ENCODE results near the gene ETV7. TPM values are rescaled to one million over a fixed set of nuclear protein-coding genes. Genes with fewer than 3 reads are reported as not detected.

ETV7 gene
- total RNA-seq: under 1 TPM; 0.44 to 0.98 (median 0.80) TPM

DNA sequence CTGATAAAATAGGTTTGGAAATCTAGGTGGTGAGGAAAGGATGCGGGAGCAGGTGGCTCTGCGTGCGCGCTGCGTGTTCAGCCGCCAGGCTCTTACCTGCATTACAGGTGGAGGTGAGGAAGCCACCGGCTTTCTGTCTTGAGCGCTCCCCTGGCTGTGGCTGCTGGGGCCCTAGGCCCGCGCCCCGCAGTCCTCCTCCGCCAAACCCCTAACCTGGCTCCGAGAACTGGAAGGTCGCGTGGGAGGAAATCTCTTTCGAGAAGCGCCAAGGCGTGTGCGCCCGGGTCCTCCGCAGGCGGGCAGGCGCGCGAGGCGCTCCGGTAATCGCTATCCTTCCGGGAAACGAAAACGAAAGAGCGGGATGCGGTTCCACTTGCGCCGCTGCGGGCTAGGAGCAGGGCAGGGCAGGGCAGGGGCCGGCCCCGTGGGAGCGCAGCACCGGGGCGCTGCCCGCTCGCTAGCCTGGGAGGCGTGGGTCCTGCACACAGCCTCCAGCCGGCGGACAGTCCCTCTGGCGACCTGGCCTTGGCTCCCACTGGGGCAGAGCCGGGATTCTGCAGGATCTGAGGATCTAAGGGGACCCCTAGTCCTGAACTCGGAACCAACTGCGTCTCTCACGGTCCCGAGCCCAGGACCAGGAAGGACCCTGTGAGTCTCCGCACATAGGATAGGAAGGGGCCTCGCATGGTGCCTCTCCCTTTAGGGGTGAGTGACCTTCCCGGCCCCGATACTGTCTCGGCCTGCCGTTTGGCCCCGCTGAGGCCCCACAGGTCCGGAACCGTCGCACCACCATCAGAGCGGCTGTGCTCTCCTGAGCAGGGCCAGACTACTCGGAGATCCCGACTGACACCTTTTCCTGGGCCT, at the start of gene ETV7:
ETV7 (minus strand) TSS at position 230 of the 864 bp plus-strand sequence; CDS start at position 102, 128 bp downstream.
- no peak for DNase-seq (ENCODE audit: low spot score in 2 of 2)

DNA sequence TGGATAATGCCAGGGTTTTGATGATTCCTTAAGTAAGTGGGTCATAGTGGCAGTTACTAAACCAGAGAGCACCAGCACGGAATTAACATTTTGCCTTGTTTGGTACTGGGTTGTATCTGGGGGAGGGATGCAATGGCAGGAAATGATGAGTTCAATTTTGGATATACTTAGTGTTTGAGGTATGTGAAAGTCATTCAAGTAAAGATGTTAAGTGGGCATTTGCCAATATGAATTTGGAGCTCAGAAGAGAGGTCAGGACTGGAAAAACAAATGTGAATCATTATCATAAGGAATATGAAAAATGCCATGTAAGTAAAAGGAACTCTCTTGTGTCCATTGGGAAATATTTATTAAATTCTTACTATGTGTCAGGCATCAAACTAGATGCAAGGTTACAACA, 49.0 kb upstream of the ETV7 start:
- TF ChIP-seq, protein P1, sequence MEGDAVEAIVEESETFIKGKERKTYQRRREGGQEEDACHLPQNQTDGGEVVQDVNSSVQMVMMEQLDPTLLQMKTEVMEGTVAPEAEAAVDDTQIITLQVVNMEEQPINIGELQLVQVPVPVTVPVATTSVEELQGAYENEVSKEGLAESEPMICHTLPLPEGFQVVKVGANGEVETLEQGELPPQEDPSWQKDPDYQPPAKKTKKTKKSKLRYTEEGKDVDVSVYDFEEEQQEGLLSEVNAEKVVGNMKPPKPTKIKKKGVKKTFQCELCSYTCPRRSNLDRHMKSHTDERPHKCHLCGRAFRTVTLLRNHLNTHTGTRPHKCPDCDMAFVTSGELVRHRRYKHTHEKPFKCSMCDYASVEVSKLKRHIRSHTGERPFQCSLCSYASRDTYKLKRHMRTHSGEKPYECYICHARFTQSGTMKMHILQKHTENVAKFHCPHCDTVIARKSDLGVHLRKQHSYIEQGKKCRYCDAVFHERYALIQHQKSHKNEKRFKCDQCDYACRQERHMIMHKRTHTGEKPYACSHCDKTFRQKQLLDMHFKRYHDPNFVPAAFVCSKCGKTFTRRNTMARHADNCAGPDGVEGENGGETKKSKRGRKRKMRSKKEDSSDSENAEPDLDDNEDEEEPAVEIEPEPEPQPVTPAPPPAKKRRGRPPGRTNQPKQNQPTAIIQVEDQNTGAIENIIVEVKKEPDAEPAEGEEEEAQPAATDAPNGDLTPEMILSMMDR (IDR thresholded peaks at IDR 0.05): no peak
- TF ChIP-seq POLR2A (IDR thresholded peaks at IDR 0.05) (no peak), POLR2AphosphoS5 (IDR thresholded peaks at IDR 0.05) (no peak)
- Histone ChIP-seq H3K4me3 (no peak overlapping the region), H3K36me3 (no peaks in the 10 kb centered on the region), H3K9me3 (no peaks in the 10 kb centered on the region), H3K27ac (no peak overlapping the region), H3K27me3 (no peaks in the 10 kb centered on the region), H3K4me1 (no peaks in the 10 kb centered on the region)
- intact Hi-C loops (cut with DNase I; ENCODE audit: low total_unique reads): no loop called here
- DNase-seq (ENCODE audit: low spot score in 2 of 2): no peak

More for the DNA sequence above, at the start of gene ETV7:
- H3K9me3 ChIP-seq: no peaks in the 10 kb centered on the region
- H3K4me3 ChIP-seq: peak within 1 kb of the TSS; percentile 62 to 68 (median 64)
- H3K27ac ChIP-seq: peak within 1 kb of the TSS in 1 of 2 donors; percentile 37
- H3K4me1 ChIP-seq: no peaks in the 10 kb centered on the region
- intact Hi-C loops (cut with DNase I; ENCODE audit: low total_unique reads): no loop called here
- no peaks in the 10 kb centered on the region for H3K27me3 ChIP-seq
- TF ChIP-seq, protein P1 (IDR thresholded peaks at IDR 0.05): no peak
- TF ChIP-seq POLR2A (IDR thresholded peaks at IDR 0.05) (no peak), POLR2AphosphoS5 (IDR thresholded peaks at IDR 0.05) (no peak)
- H3K36me3 ChIP-seq: no peaks in the 10 kb centered on the region

DNA sequence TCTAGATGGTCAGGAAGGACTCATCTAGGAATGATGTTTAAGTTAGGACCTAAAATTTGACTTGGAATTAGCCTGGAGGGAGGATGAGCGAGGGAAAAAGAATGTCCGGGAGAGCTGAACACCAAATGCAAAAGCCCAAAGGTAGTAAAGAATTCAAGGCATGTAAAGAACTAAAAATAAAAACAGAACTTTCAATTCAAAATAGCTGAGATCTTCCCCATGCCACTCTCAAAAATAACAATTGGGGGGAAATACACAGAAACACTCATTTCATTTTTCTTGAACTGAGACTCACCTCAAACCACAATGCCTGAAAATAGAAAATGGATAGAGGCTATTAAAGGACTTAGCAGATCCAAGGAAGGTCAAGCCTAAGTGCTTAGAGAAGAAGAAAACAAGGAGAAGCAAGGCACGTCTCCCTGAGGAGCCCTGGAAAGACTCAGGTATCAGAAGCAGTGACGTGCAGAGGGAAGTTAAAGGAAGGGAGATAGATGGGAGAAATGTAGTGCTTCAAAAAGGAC, 44.7 kb upstream of the ETV7 start:
- intact Hi-C loops (cut with DNase I; ENCODE audit: low total_unique reads): loop anchor here (5.0 kb wide), 1 partner anchor 170 kb away; no protein-coding TSS in a partner anchor
- H3K4me3 ChIP-seq: no peak overlapping the region
- H3K4me1 ChIP-seq: no peaks in the 10 kb centered on the region
- H3K36me3 ChIP-seq: no peaks in the 10 kb centered on the region
- no peaks in the 10 kb centered on the region for H3K9me3 ChIP-seq
- no peak overlapping the region for H3K27ac ChIP-seq
- no peak for TF ChIP-seq POLR2AphosphoS5 (IDR thresholded peaks at IDR 0.05)
- TF ChIP-seq POLR2A (IDR thresholded peaks at IDR 0.05): no peak
- TF ChIP-seq, protein P1 (IDR thresholded peaks at IDR 0.05): no peak
- no peak for DNase-seq (ENCODE audit: low spot score in 2 of 2)
- H3K27me3 ChIP-seq: no peaks in the 10 kb centered on the region

DNA sequence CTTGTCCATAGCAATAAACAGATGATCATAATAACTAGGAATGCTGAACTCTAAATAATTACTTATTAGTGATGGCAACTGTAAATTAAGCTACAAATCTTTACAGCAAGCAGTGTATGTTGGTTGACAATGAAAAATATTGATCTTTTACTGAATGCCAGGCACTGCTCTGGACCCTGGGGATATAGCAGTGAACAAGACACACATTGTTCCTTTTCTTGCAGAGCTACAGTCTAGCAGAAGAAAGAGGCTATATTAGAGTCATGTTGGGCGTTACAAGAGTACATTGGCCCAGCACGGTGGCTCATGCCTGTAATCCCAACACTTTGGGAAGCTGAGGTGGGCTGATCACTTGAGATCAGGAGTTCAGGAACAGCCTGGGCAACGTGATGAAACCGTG, 43.7 kb upstream of the ETV7 start:
- no peaks in the 10 kb centered on the region for H3K4me1 ChIP-seq
- H3K36me3 ChIP-seq: no peaks in the 10 kb centered on the region
- intact Hi-C loops (cut with DNase I; ENCODE audit: low total_unique reads): loop anchor here (5.0 kb wide), 1 partner anchor 169 kb away; no protein-coding TSS in a partner anchor
- H3K4me3 ChIP-seq: no peak overlapping the region
- no peak for TF ChIP-seq POLR2A (IDR thresholded peaks at IDR 0.05)
- TF ChIP-seq POLR2AphosphoS5 (IDR thresholded peaks at IDR 0.05): no peak
- TF ChIP-seq, protein P1 (IDR thresholded peaks at IDR 0.05): no peak
- H3K27ac ChIP-seq: no peak overlapping the region
- no peak for DNase-seq (ENCODE audit: low spot score in 2 of 2)
- no peaks in the 10 kb centered on the region for H3K9me3 ChIP-seq
- H3K27me3 ChIP-seq: no peaks in the 10 kb centered on the region

DNA sequence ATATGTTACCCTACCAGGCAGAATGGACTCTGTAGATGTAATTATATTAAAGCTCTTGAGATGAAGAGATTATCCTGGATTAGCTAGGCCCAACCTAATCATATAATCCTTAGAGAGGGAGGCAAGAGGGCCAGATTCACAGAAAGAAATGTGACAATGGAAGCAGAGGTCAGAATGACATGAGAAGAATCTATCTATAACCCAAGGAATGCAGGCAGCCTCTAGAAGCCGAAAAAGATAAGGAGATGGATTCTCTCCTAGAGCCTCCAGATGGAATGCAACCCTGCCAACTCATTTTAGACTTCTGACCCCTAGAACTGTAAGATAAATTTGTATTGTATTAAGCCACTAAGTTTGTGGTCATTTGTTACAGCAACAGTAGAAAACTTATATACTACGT, 42.9 kb upstream of the ETV7 start:
- Histone ChIP-seq H3K27ac (no peak overlapping the region), H3K4me1 (no peaks in the 10 kb centered on the region), H3K4me3 (no peak overlapping the region), H3K9me3 (no peaks in the 10 kb centered on the region), H3K36me3 (no peaks in the 10 kb centered on the region), H3K27me3 (no peaks in the 10 kb centered on the region)
- no peak for DNase-seq (ENCODE audit: low spot score in 2 of 2)
- TF ChIP-seq POLR2AphosphoS5 (IDR thresholded peaks at IDR 0.05) (no peak), POLR2A (IDR thresholded peaks at IDR 0.05) (no peak)
- intact Hi-C loops (cut with DNase I; ENCODE audit: low total_unique reads): loop anchor here (5.0 kb wide), 1 partner anchor 168 kb away; no protein-coding TSS in a partner anchor

All from breast epithelium (tissue), 4 donors.